Fibroblast of skin of right biceps (primary cell): ENCODE measurements around the gene DPEP2NB.
A peak's percentile ranks its signal among the peaks of the same experiment; 100 is the strongest.

Source experiments
- DNase-seq: peaks from one replicate; pipeline ENCODE4 v3.0.0-alpha.2; 2013

Gene DPEP2NB

GRCh38 chr16:68015681-68016080 is at the start of gene DPEP2NB:
DPEP2NB (minus strand) TSS chr16:68015911; CDS start chr16:68015770, 141 bp downstream.
- no peak for DNase-seq

- DNase-seq = peak; percentile 86
Observed at GRCh38 chr16:68064791-68065365, 49.2 kb upstream of the DPEP2NB start.

- DNase-seq = no peak
Observed at GRCh38 chr16:68062910-68063393, 47.2 kb upstream of the DPEP2NB start.

GRCh38 chr16:68061396-68061795 is 45.7 kb upstream of the DPEP2NB start:
- DNase-seq = no peak

GRCh38 chr16:68059804-68060203 is 44.1 kb upstream of the DPEP2NB start:
- no peak for DNase-seq

- DNase-seq = no peak
Observed at GRCh38 chr16:68055395-68055794, 39.7 kb upstream of the DPEP2NB start.

- DNase-seq = no peak
Observed at GRCh38 chr16:68049449-68049848, 33.7 kb upstream of the DPEP2NB start.

- no peak for DNase-seq
Observed at GRCh38 chr16:68047987-68048386, 32.3 kb upstream of the DPEP2NB start.

GRCh38 chr16:68046106-68046505 is 30.4 kb upstream of the DPEP2NB start:
- DNase-seq = no peak

- no peak for DNase-seq
Observed at GRCh38 chr16:68041783-68042182, 26.1 kb upstream of the DPEP2NB start.

GRCh38 chr16:68040506-68041288 is 25.0 kb upstream of the DPEP2NB start:
- DNase-seq = peak; percentile 58

GRCh38 chr16:68037841-68038597 is 22.3 kb upstream of the DPEP2NB start:
- DNase-seq = no peak

- DNase-seq = no peak
Observed at GRCh38 chr16:68035227-68035626, 19.5 kb upstream of the DPEP2NB start.

GRCh38 chr16:68033101-68033500 is 17.4 kb upstream of the DPEP2NB start:
- DNase-seq = no peak

- no peak for DNase-seq
Observed at GRCh38 chr16:68031951-68032350, 16.2 kb upstream of the DPEP2NB start.

GRCh38 chr16:68030108-68030507 is 14.4 kb upstream of the DPEP2NB start:
- peak; percentile 17 for DNase-seq

- DNase-seq = no peak
Observed at GRCh38 chr16:68028996-68029395, 13.3 kb upstream of the DPEP2NB start.

- DNase-seq = peak; percentile 92
Observed at GRCh38 chr16:68022728-68023537, 7.2 kb upstream of the DPEP2NB start, which contains the start of the genes DDX28 and DUS2. DDX28 (minus strand) TSS chr16:68023232; CDS start chr16:68023202, 30 bp downstream. DUS2 (plus strand) TSS chr16:68023284; CDS start chr16:68038024, 14,740 bp downstream.

- no peak for DNase-seq
Observed at GRCh38 chr16:68022278-68022727, 6.6 kb upstream of the DPEP2NB start.

- no peak for DNase-seq
Observed at GRCh38 chr16:68021490-68021889, 5.8 kb upstream of the DPEP2NB start.

GRCh38 chr16:68019167-68019680 is 3.5 kb upstream of the DPEP2NB start:
- no peak for DNase-seq

GRCh38 chr16:68013440-68013839 is 2.3 kb downstream of the DPEP2NB start:
- DNase-seq = no peak
